ENCODE measurements around the gene MRPS18B.
A peak's percentile ranks its signal among the peaks of the same experiment; 100 is the strongest.

Gene MRPS18B

GRCh38 chr6:30610065-30610464, 7.6 kb upstream of the MRPS18B start:
- no peak for DNase-seq

- no peak for DNase-seq
Measured at GRCh38 chr6:30611150-30611855, 6.3 kb upstream of the MRPS18B start.

GRCh38 chr6:30611856-30612194, 5.8 kb upstream of the MRPS18B start:
- no peak for DNase-seq

GRCh38 chr6:30612213-30612612, 5.4 kb upstream of the MRPS18B start:
- peak; percentile 47 for DNase-seq

GRCh38 chr6:30612687-30613248, 4.9 kb upstream of the MRPS18B start:
- peak; percentile 69 for DNase-seq

- DNase-seq, result no peak
Measured at GRCh38 chr6:30613251-30614043, 4.2 kb upstream of the MRPS18B start.

GRCh38 chr6:30614044-30614842, 3.4 kb upstream of the MRPS18B start:
- DNase-seq, result no peak

- peak; percentile 97 for DNase-seq
Measured at GRCh38 chr6:30614843-30615218, 2.8 kb upstream of the MRPS18B start.

GRCh38 chr6:30615219-30615957, 2.3 kb upstream of the MRPS18B start:
- peak; percentile 89 for DNase-seq

- peak; percentile 65 for DNase-seq
Measured at GRCh38 chr6:30615958-30616810, 1.5 kb upstream of the MRPS18B start.

GRCh38 chr6:30616811-30617564, 652 bp upstream of the MRPS18B start, which contains the start of gene PPP1R10:
Gene PPP1R10 (minus strand): TSS chr6:30617243. CDS start chr6:30609944, 7,299 bp downstream.
- DNase-seq, result peak; percentile 99

- peak; percentile 39 for DNase-seq
Measured at GRCh38 chr6:30618270-30618797, 694 bp downstream of the MRPS18B start.

GRCh38 chr6:30619561-30619960, 1.9 kb downstream of the MRPS18B start:
- no peak for DNase-seq

- no peak for DNase-seq
Measured at GRCh38 chr6:30625511-30625910, 7.9 kb downstream of the MRPS18B start.

- DNase-seq, result peak; percentile 78
Measured at GRCh38 chr6:30626484-30627366, 9.1 kb downstream of the MRPS18B start, which contains the start of gene ATAT1. Gene ATAT1 (plus strand): TSS chr6:30626874.

GRCh38 chr6:30635834-30636233, 18.2 kb downstream of the MRPS18B start:
- no peak for DNase-seq

- no peak for DNase-seq
Measured at GRCh38 chr6:30640481-30640880, 22.8 kb downstream of the MRPS18B start.

- no peak for DNase-seq
Measured at GRCh38 chr6:30641048-30641447, 23.4 kb downstream of the MRPS18B start.

- DNase-seq, result no peak
Measured at GRCh38 chr6:30643656-30644055, 26.0 kb downstream of the MRPS18B start.
